Measurements from ENCODE around the gene CUX1.

The CUX1 gene

DNA sequence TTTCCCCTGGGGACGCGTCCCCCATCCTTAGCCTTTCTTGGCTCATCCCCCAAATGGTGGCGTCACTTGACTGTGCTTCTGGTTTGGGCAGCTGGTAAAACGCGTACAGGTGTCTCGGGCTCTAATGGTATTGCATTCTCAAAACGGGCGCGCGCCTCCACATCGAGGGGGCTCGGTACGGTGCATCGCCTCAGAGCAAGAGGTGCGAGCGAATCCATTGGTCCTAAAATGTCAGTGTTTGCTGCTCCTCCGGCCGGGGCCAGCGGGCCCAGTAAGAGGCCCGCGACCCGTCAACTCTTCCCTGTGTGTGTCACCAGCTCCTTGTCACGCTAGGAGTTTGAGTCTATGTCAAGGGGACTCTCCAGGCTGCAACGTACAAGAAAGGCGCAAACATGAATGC, 378.6 kb downstream of the CUX1 start:
- Histone ChIP-seq H3K27ac (ENCODE audit: low read depth, low read length) (no peak overlapping the region), H3F3A (ENCODE audit: control insufficient read depth, insufficient read depth) (no peaks in the 10 kb centered on the region), H3K4me1 (ENCODE audit: control insufficient read depth, low read length) (no peaks in the 10 kb centered on the region), H3K9me2 (replicated peaks; ENCODE audit: control insufficient read depth, low read length) (no peaks in the 10 kb centered on the region), H4K20me1 (ENCODE audit: control insufficient read depth, insufficient read depth, low read depth, low read length) (peaks cover 3% of the 10 kb centered on the region; the same call in 1 of the 2 replicates), H3K4me2 (ENCODE audit: low read length) (no peak overlapping the region), H3K79me2 (ENCODE audit: control insufficient read depth, low read length) (no peaks in the 10 kb centered on the region), H3K27me3 (ENCODE audit: control insufficient read depth, low read length) (no peaks in the 10 kb centered on the region), H3K36me3 (ENCODE audit: control insufficient read depth, low read length) (peaks cover 98% of the 10 kb centered on the region), H3K4me3 (ENCODE audit: low read length) (no peak overlapping the region), H3K9me3 (ENCODE audit: control insufficient read depth, insufficient read depth, low read length) (no peaks in the 10 kb centered on the region)
- TF ChIP-seq, protein P1, sequence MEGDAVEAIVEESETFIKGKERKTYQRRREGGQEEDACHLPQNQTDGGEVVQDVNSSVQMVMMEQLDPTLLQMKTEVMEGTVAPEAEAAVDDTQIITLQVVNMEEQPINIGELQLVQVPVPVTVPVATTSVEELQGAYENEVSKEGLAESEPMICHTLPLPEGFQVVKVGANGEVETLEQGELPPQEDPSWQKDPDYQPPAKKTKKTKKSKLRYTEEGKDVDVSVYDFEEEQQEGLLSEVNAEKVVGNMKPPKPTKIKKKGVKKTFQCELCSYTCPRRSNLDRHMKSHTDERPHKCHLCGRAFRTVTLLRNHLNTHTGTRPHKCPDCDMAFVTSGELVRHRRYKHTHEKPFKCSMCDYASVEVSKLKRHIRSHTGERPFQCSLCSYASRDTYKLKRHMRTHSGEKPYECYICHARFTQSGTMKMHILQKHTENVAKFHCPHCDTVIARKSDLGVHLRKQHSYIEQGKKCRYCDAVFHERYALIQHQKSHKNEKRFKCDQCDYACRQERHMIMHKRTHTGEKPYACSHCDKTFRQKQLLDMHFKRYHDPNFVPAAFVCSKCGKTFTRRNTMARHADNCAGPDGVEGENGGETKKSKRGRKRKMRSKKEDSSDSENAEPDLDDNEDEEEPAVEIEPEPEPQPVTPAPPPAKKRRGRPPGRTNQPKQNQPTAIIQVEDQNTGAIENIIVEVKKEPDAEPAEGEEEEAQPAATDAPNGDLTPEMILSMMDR (IDR thresholded peaks at IDR 0.05; ENCODE audit: low read depth, low read length, poor library complexity, severe bottlenecking) = no peak
- no peak for TF ChIP-seq EZH2phosphoT487 (IDR thresholded peaks at IDR 0.05; ENCODE audit: borderline replicate concordance, low read length)

DNA sequence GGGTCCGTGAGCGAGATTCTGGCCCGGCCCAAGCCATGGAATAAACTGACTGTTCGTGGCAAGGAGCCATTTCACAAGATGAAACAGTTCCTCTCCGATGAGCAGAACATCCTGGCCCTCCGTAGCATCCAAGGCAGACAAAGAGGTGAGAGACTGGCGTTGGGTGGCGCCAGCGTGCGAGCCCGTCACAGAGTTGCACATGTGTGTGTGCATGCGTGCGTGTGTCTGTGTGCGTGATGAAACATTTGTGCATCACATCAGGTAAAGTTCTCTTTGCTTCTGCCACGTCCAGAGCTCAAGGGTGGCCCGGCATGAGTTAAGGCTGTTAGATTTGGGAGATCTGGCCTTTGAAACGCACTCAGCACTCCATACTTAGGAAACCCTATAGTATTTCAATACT, 379.7 kb downstream of the CUX1 start:
- no peak for TF ChIP-seq EZH2phosphoT487 (IDR thresholded peaks at IDR 0.05; ENCODE audit: borderline replicate concordance, low read length)
- TF ChIP-seq, protein P1 (IDR thresholded peaks at IDR 0.05; ENCODE audit: low read depth, low read length, poor library complexity, severe bottlenecking) = no peak
- Histone ChIP-seq H3K79me2 (ENCODE audit: control insufficient read depth, low read length) (no peaks in the 10 kb centered on the region), H4K20me1 (ENCODE audit: control insufficient read depth, insufficient read depth, low read depth, low read length) (peaks cover 3% of the 10 kb centered on the region; the same call in 1 of the 2 replicates)

DNA sequence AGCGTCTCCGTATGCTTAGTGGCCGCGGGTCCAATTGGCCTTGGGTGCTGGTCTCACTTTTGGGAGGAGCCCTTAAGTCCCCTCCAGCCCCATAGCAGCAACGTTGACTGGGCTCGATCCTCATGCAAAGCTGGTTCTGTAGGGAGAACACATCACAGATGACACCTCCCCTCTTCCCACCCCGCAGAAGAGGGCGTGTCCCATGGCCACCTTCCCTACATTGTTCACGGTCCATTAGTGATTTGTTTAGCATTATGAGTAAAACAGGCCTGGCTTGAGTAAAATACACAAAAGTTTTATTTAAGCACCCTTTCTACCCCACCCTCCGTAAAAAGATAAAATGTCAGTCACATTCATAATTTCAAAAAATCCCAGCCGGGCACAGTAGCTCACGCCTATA, 380.2 kb downstream of the CUX1 start:
- H3K36me3 ChIP-seq (ENCODE audit: control insufficient read depth, low read length) = peaks cover 100% of the 10 kb centered on the region

More for the DNA sequence above, 379.7 kb downstream of the CUX1 start:
- H3F3A ChIP-seq (ENCODE audit: control insufficient read depth, insufficient read depth) = no peaks in the 10 kb centered on the region
- no peaks in the 10 kb centered on the region for H3K9me3 ChIP-seq (ENCODE audit: control insufficient read depth, insufficient read depth, low read length)
- no peaks in the 10 kb centered on the region for H3K9me2 ChIP-seq (replicated peaks; ENCODE audit: control insufficient read depth, low read length)
- peaks cover 100% of the 10 kb centered on the region for H3K36me3 ChIP-seq (ENCODE audit: control insufficient read depth, low read length)
- H3K27me3 ChIP-seq (ENCODE audit: control insufficient read depth, low read length) = no peaks in the 10 kb centered on the region
- no peaks in the 10 kb centered on the region for H3K4me1 ChIP-seq (ENCODE audit: control insufficient read depth, low read length)
- no peak overlapping the region for H3K4me3 ChIP-seq (ENCODE audit: low read length)
- H3K4me2 ChIP-seq (ENCODE audit: low read length) = no peak overlapping the region
- no peak overlapping the region for H3K27ac ChIP-seq (ENCODE audit: low read depth, low read length)

More for the DNA sequence above, 380.2 kb downstream of the CUX1 start:
- H3K9me2 ChIP-seq (replicated peaks; ENCODE audit: control insufficient read depth, low read length) = no peaks in the 10 kb centered on the region
- TF ChIP-seq, protein P1 (IDR thresholded peaks at IDR 0.05; ENCODE audit: low read depth, low read length, poor library complexity, severe bottlenecking) = no peak
- no peak for TF ChIP-seq EZH2phosphoT487 (IDR thresholded peaks at IDR 0.05; ENCODE audit: borderline replicate concordance, low read length)
- no peaks in the 10 kb centered on the region for H3K79me2 ChIP-seq (ENCODE audit: control insufficient read depth, low read length)
- no peaks in the 10 kb centered on the region for H3K9me3 ChIP-seq (ENCODE audit: control insufficient read depth, insufficient read depth, low read length)
- no peak overlapping the region for H3K4me2 ChIP-seq (ENCODE audit: low read length)
- H3K27me3 ChIP-seq (ENCODE audit: control insufficient read depth, low read length) = no peaks in the 10 kb centered on the region
- no peaks in the 10 kb centered on the region for H3K4me1 ChIP-seq (ENCODE audit: control insufficient read depth, low read length)
- H3K4me3 ChIP-seq (ENCODE audit: low read length) = no peak overlapping the region
- no peaks in the 10 kb centered on the region for H3F3A ChIP-seq (ENCODE audit: control insufficient read depth, insufficient read depth)
- no peak overlapping the region for H3K27ac ChIP-seq (ENCODE audit: low read depth, low read length)
- peaks cover 3% of the 10 kb centered on the region; the same call in 1 of the 2 replicates for H4K20me1 ChIP-seq (ENCODE audit: control insufficient read depth, insufficient read depth, low read depth, low read length)
